ENCODE measurements around the gene NIPBL.

Gene NIPBL

DNA sequence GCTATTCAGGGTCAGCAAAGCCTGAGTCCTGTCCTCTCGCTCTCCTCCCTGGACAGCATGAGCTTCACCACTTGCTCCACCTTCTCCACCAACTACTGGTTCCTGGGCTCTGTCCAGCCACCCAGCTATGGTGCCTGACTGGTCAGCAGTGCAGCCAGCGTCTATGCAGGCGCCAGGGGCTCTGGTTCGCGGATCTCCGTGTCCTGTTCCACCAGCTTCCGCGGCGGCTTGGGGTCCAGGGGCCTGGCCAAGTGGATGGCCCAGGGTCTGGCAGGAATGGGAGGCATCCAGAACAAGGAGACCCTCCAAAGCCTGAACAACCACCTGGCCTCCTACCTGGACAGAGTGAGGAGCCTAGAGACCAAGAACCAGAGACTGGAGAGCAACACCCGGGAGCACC, 8.6 kb downstream of the NIPBL start:
- Histone ChIP-seq H3K79me2 (ENCODE audit: insufficient read depth, low read length) (peaks cover 100% of the 10 kb centered on the region), H3F3A (ENCODE audit: insufficient read depth) (no peaks in the 10 kb centered on the region; the same call in 1 of the 2 replicates), H4K20me1 (ENCODE audit: low read depth, low read length) (peaks cover 53% of the 10 kb centered on the region), H3K9me2 (replicated peaks; ENCODE audit: insufficient read depth, low read length) (no peaks in the 10 kb centered on the region), H2AFZ (ENCODE audit: low read depth, low read length, severe bottlenecking) (no peak overlapping the region), H3K4me3 (ENCODE audit: insufficient read depth, low read length, poor library complexity, severe bottlenecking) (no peak overlapping the region), H3K27me3 (ENCODE audit: low read length) (no peaks in the 10 kb centered on the region), H3K27ac (ENCODE audit: low read depth, low read length) (no peak overlapping the region), H3K36me3 (ENCODE audit: low read length) (no peaks in the 10 kb centered on the region), H3K9me3 (ENCODE audit: insufficient read depth, low read length) (no peaks in the 10 kb centered on the region), H3K4me2 (ENCODE audit: low read depth, low read length, poor library complexity, severe bottlenecking) (no peak overlapping the region), H3K9ac (ENCODE audit: low read length) (no peak overlapping the region)
- no peak for TF ChIP-seq EZH2phosphoT487 (conservative IDR thresholded peaks at IDR 0.05; ENCODE audit: low read length)
- TF ChIP-seq, protein P1, sequence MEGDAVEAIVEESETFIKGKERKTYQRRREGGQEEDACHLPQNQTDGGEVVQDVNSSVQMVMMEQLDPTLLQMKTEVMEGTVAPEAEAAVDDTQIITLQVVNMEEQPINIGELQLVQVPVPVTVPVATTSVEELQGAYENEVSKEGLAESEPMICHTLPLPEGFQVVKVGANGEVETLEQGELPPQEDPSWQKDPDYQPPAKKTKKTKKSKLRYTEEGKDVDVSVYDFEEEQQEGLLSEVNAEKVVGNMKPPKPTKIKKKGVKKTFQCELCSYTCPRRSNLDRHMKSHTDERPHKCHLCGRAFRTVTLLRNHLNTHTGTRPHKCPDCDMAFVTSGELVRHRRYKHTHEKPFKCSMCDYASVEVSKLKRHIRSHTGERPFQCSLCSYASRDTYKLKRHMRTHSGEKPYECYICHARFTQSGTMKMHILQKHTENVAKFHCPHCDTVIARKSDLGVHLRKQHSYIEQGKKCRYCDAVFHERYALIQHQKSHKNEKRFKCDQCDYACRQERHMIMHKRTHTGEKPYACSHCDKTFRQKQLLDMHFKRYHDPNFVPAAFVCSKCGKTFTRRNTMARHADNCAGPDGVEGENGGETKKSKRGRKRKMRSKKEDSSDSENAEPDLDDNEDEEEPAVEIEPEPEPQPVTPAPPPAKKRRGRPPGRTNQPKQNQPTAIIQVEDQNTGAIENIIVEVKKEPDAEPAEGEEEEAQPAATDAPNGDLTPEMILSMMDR (IDR thresholded peaks at IDR 0.05; ENCODE audit: insufficient read depth, low read length, poor library complexity, severe bottlenecking): no peak

DNA sequence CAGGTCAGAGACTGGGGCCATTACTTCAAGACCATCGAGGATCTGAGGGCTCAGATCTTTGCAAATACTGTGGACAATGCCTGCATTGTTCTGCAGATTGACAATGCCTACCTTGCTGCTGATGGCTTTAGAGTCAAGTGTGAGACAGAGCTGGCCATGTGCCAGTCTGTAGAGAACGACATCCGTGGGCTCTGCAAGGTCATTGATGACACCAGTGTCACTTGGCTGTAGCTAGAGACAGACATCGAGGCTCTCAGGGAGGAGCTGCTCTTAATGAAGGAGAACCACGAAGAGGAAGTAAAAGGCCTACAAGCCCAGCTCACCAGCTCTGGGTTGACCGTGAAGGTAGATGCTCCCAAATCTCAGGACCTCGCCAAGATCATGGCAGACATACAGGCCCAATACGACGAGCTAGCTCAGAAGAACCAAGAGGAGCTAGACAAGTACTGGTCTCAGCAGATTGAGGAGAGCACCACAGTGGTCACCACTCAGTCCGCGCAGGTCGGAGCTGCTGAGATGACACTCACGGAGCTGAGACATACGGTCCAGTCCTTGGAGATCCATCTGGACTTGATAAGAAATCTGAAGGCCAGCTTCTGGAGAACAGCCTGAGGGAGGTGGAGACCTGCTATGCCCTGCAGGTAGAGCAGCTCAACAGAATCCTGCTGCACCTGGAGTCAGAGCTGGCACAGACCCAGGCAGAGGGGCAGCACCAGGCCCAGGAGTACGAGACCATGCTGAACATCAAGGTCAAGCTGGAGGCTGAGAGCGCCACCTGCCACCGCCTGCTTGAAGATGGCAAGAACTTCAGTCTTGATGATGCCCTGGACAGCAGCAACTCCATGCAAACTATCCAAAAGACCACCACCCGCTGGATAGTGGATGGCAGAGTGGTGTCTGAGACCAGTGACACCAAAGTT, 9.3 kb downstream of the NIPBL start:
- no peak for TF ChIP-seq EZH2phosphoT487 (conservative IDR thresholded peaks at IDR 0.05; ENCODE audit: low read length)
- TF ChIP-seq, protein P1 (IDR thresholded peaks at IDR 0.05; ENCODE audit: insufficient read depth, low read length, poor library complexity, severe bottlenecking): no peak
- Histone ChIP-seq H3K9me2 (replicated peaks; ENCODE audit: insufficient read depth, low read length) (no peaks in the 10 kb centered on the region), H4K20me1 (ENCODE audit: low read depth, low read length) (peaks cover 46% of the 10 kb centered on the region), H3K4me3 (ENCODE audit: insufficient read depth, low read length, poor library complexity, severe bottlenecking) (no peak overlapping the region), H3K27ac (ENCODE audit: low read depth, low read length) (no peak overlapping the region), H3K79me2 (ENCODE audit: insufficient read depth, low read length) (peaks cover 100% of the 10 kb centered on the region), H3F3A (ENCODE audit: insufficient read depth) (no peaks in the 10 kb centered on the region; the same call in 1 of the 2 replicates), H3K9ac (ENCODE audit: low read length) (no peak overlapping the region), H2AFZ (ENCODE audit: low read depth, low read length, severe bottlenecking) (no peak overlapping the region), H3K9me3 (ENCODE audit: insufficient read depth, low read length) (no peaks in the 10 kb centered on the region), H3K27me3 (ENCODE audit: low read length) (no peaks in the 10 kb centered on the region), H3K36me3 (ENCODE audit: low read length) (no peaks in the 10 kb centered on the region; the same call in 1 of the 2 replicates), H3K4me2 (ENCODE audit: low read depth, low read length, poor library complexity, severe bottlenecking) (no peak overlapping the region)

GRCh38 chr5:36886791-36887190, 10.2 kb downstream of the NIPBL start:
- TF ChIP-seq, protein P1 (IDR thresholded peaks at IDR 0.05; ENCODE audit: insufficient read depth, low read length, poor library complexity, severe bottlenecking): no peak
- no peak for TF ChIP-seq EZH2phosphoT487 (conservative IDR thresholded peaks at IDR 0.05; ENCODE audit: low read length)
- Histone ChIP-seq H3K9ac (ENCODE audit: low read length) (no peak overlapping the region), H3K4me3 (ENCODE audit: insufficient read depth, low read length, poor library complexity, severe bottlenecking) (no peak overlapping the region), H3K4me2 (ENCODE audit: low read depth, low read length, poor library complexity, severe bottlenecking) (no peak overlapping the region), H3K9me3 (ENCODE audit: insufficient read depth, low read length) (no peaks in the 10 kb centered on the region), H4K20me1 (ENCODE audit: low read depth, low read length) (peaks cover 37% of the 10 kb centered on the region), H3K79me2 (ENCODE audit: insufficient read depth, low read length) (peaks cover 100% of the 10 kb centered on the region), H3K27me3 (ENCODE audit: low read length) (no peaks in the 10 kb centered on the region), H3K36me3 (ENCODE audit: low read length) (no peaks in the 10 kb centered on the region; the same call in 1 of the 2 replicates), H2AFZ (ENCODE audit: low read depth, low read length, severe bottlenecking) (no peak overlapping the region), H3K9me2 (replicated peaks; ENCODE audit: insufficient read depth, low read length) (no peaks in the 10 kb centered on the region), H3F3A (ENCODE audit: insufficient read depth) (no peaks in the 10 kb centered on the region), H3K27ac (ENCODE audit: low read depth, low read length) (no peak overlapping the region)

All from SU-DHL-6 (cell line).